Measurements from ENCODE around the gene AGPAT3. TPM values are rescaled to one million over a fixed set of nuclear protein-coding genes. Genes with fewer than 3 reads are reported as not detected.
A peak's percentile ranks its signal among the peaks of the same experiment; 100 is the strongest.

The AGPAT3 gene
- total RNA-seq, 1 donor from 2014 or later = 45.4 TPM

DNA sequence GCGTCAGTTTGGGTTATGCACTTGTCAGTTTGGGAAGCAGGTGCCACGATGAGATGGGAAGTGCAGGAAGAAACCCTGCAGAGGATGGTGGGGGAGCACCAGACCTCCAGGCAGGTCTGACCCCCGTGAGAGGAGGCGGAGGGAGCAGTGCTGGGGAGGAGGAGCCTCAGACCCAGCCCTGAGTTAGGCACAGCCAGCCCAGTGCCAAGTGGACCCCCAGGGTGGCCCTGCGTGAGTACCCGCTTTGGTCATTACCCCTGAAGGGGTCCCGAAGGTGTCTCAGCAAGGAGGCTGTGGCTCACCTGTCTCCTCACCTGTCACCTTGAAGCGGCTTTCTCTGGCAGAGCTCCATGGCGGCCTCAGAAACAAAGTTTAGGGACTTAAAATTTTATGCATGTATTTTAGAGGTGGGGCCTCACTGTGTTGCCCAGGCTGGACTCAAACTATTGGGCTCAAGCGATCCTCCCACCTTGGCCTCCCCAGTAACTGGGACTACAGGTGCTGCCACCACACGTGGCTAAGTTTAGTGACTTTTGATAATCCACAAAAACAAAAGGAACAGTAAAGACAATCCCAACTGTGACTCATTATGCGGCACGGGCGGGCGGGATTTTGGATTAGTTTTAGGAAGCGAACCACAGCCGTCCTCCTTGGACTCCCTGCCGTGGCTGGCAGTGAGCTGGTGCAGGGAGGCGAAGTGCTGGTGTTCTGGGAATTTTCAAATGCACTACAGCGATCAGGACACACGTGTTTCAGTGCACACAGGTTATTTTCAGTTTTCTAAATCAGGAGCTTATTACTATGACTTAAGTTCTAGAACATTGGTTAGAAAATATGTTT lies 4.7 kb downstream of the AGPAT3 start:
- Mint-ChIP-seq H3K27me3 (ENCODE audit: low read depth) (no peaks in the 10 kb centered on the region), H3K27ac (ENCODE audit: unreplicated experiment) (no peak overlapping the region), H3K4me1 (ENCODE audit: low read depth) (peaks cover 27% of the 10 kb centered on the region), H3K9me3 (ENCODE audit: low read depth) (no peaks in the 10 kb centered on the region), H3K4me3 (ENCODE audit: unreplicated experiment) (no peak overlapping the region), H3K36me3 (ENCODE audit: low read depth) (peaks cover 3% of the 10 kb centered on the region)
- DNase-seq (ENCODE audit: low spot score) = peak; percentile 58
- TF ChIP-seq, protein P1, sequence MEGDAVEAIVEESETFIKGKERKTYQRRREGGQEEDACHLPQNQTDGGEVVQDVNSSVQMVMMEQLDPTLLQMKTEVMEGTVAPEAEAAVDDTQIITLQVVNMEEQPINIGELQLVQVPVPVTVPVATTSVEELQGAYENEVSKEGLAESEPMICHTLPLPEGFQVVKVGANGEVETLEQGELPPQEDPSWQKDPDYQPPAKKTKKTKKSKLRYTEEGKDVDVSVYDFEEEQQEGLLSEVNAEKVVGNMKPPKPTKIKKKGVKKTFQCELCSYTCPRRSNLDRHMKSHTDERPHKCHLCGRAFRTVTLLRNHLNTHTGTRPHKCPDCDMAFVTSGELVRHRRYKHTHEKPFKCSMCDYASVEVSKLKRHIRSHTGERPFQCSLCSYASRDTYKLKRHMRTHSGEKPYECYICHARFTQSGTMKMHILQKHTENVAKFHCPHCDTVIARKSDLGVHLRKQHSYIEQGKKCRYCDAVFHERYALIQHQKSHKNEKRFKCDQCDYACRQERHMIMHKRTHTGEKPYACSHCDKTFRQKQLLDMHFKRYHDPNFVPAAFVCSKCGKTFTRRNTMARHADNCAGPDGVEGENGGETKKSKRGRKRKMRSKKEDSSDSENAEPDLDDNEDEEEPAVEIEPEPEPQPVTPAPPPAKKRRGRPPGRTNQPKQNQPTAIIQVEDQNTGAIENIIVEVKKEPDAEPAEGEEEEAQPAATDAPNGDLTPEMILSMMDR (IDR thresholded peaks at IDR 0.05) = no peak

DNA sequence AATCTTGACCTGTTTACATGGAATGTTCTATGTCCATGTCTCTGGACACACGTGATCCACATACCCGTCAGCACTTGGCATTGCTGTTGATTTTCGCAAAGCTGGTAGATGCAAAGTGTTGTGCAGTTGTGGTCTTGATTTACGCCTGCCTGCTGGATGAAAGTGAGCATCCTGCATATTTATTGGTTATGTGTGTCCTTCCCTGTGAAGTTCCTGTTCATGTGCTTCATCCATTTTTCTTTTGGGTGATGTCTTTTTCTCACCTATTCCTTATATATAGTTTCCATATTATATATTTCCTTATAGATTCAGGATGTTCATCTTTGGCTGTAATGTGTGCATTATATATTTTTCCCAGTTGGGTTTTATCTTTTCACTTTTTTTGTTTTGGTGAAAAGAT lies 6.5 kb downstream of the AGPAT3 start:
- H3K4me3 Mint-ChIP-seq (ENCODE audit: unreplicated experiment) = no peak overlapping the region
- H3K36me3 Mint-ChIP-seq (ENCODE audit: low read depth) = peaks cover 3% of the 10 kb centered on the region

DNA sequence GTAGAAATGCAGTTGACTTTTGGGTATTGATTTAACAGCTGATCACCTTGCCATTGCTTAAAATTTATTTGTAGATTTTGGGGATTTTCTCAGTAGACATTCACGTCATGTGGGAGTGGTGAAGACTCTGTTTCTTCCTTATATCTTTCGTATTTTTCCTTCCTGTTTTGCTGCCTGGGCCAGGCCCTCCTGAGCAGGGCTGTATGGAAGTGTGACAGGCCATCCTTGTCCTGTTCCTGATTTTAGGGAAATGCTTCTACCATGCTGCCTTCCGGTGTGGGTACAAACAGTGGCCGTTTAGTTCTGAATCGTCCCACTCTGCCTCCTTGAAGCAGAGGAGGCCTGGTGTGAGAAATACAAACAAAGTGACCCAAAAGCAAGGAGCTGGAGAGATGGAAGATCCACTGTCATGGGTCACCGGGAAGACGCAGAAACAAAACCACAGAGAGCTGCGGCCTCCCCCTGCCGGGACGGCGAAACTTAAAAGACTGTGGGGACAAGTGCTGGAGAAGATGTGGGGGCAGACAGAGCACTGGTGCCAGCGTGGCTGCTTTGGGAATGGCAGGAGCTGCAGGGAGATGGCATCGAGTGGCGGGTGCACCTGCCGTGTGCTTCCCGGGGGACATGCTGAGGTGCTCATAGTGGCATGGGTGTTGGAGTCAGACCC lies 7.6 kb downstream of the AGPAT3 start:
- peaks cover 3% of the 10 kb centered on the region for H3K9me3 Mint-ChIP-seq (ENCODE audit: low read depth)
- H3K4me1 Mint-ChIP-seq (ENCODE audit: low read depth) = peaks cover 12% of the 10 kb centered on the region
- DNase-seq (ENCODE audit: low spot score) = no peak
- H3K27me3 Mint-ChIP-seq (ENCODE audit: low read depth) = no peaks in the 10 kb centered on the region
- TF ChIP-seq, protein P1 (IDR thresholded peaks at IDR 0.05) = no peak
- H3K27ac Mint-ChIP-seq (ENCODE audit: unreplicated experiment) = no peak overlapping the region
- H3K36me3 Mint-ChIP-seq (ENCODE audit: low read depth) = peaks cover 3% of the 10 kb centered on the region
- H3K4me3 Mint-ChIP-seq (ENCODE audit: unreplicated experiment) = no peak overlapping the region

More for the DNA sequence above, 6.5 kb downstream of the AGPAT3 start:
- H3K9me3 Mint-ChIP-seq (ENCODE audit: low read depth) = peaks cover 3% of the 10 kb centered on the region
- H3K4me1 Mint-ChIP-seq (ENCODE audit: low read depth) = peaks cover 24% of the 10 kb centered on the region
- no peak overlapping the region for H3K27ac Mint-ChIP-seq (ENCODE audit: unreplicated experiment)
- H3K27me3 Mint-ChIP-seq (ENCODE audit: low read depth) = no peaks in the 10 kb centered on the region
- DNase-seq (ENCODE audit: low spot score) = no peak
- TF ChIP-seq, protein P1 (IDR thresholded peaks at IDR 0.05) = no peak

DNA sequence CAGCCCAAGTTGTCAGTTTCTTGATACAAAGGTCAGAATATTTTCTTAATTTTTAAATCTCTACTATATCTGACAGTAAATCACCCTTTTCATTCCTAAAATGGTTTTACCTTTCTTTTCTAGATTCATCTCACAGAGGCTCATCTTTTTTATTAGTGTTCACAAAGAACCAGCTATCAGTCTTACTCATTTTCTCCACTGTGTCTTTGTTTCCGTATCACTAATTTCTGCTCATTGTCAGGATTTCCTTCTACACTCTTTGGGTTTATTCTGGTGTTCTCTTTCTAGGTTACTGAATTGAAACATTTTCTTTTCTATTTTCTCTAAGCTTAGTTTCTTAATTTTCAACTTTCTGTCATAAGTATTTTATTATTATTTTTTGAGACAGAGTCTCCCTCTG lies 8.7 kb downstream of the AGPAT3 start:
- Mint-ChIP-seq H3K9me3 (ENCODE audit: low read depth) (peaks cover 3% of the 10 kb centered on the region), H3K4me3 (ENCODE audit: unreplicated experiment) (no peak overlapping the region), H3K4me1 (ENCODE audit: low read depth) (peaks cover 11% of the 10 kb centered on the region), H3K27ac (ENCODE audit: unreplicated experiment) (no peak overlapping the region), H3K36me3 (ENCODE audit: low read depth) (peaks cover 8% of the 10 kb centered on the region), H3K27me3 (ENCODE audit: low read depth) (no peaks in the 10 kb centered on the region)
- TF ChIP-seq, protein P1 (IDR thresholded peaks at IDR 0.05) = no peak
- no peak for DNase-seq (ENCODE audit: low spot score)

DNA sequence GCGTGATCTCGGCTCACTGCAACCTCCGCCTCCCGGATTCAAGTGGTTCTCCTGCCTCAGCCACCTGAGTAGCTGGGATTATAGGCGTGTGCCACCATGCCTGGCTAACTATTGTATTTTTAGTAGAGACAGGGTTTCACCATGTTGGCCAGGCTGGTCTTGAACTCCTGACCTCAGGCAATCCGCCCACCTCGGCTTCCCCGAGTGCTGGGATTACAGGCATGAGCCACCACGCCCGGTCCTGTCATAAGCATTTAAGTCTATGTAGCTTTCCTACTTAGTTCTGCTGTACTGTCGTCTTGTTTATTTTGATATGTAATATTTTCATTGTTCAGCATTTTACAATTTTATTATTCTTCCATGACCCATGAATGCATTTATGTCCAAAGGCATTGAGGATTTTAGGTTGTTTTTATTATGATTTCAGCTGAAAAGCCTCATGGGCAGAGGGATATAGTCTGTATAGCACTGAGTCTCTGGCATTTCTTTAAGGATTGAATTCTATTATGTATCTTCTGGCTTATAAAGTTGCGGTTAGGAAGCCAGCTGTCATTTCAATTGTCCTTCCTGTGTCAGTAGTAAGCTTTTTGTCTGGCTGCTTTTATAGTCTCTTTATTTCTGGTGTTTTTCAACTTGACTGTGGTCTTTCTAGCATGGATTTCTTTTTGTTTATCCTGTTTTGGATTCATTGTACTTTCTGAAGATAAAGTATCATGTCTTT lies 9.2 kb downstream of the AGPAT3 start:
- peaks cover 11% of the 10 kb centered on the region for H3K4me1 Mint-ChIP-seq (ENCODE audit: low read depth)

More for the DNA sequence above, 9.2 kb downstream of the AGPAT3 start:
- H3K27me3 Mint-ChIP-seq (ENCODE audit: low read depth) = no peaks in the 10 kb centered on the region
- no peak overlapping the region for H3K4me3 Mint-ChIP-seq (ENCODE audit: unreplicated experiment)
- DNase-seq (ENCODE audit: low spot score) = peak; percentile 25
- TF ChIP-seq, protein P1 (IDR thresholded peaks at IDR 0.05) = no peak
- peaks cover 8% of the 10 kb centered on the region for H3K36me3 Mint-ChIP-seq (ENCODE audit: low read depth)
- peaks cover 3% of the 10 kb centered on the region for H3K9me3 Mint-ChIP-seq (ENCODE audit: low read depth)
- peak overlapping the region; percentile 61 for H3K27ac Mint-ChIP-seq (ENCODE audit: unreplicated experiment)
